Type B pancreatic cell (in vitro differentiated cells): ENCODE measurements around the gene PLEKHA7. TPM values are rescaled to one million over a fixed set of nuclear protein-coding genes. Genes with fewer than 3 reads are reported as not detected.
A peak's percentile ranks its signal among the peaks of the same experiment; 100 is the strongest.
"Not testable (repeated sequence)": the region's sequence is repeated elsewhere in the genome, so short reads cannot be mapped to it uniquely, and the experiment has no call there.

Source experiments
- DNase-seq: peaks from one replicate; pipeline ENCODE4 v3.0.0; 2021; ENCODE audit warnings: mixed read lengths; ENCODE audit not compliant: unreplicated experiment; ENCODE audit errors: extremely low spot score
- H3K27ac Mint-ChIP-seq: 2 replicates; pipeline ENCODE4 v1.8.0; 2021; ENCODE audit warnings: mild to moderate bottlenecking, mixed read lengths
- H3K27me3 Mint-ChIP-seq: 2 replicates; pipeline ENCODE4 v1.8.0; 2021; ENCODE audit warnings: mixed read lengths
- H3K36me3 Mint-ChIP-seq: 2 replicates; pipeline ENCODE4 v1.8.0; 2021; ENCODE audit warnings: mixed read lengths
- H3K4me1 Mint-ChIP-seq: one replicate; pipeline ENCODE4 v1.8.0; 2021; ENCODE audit warnings: mixed read lengths; ENCODE audit not compliant: unreplicated experiment
- H3K4me3 Mint-ChIP-seq: 2 replicates; pipeline ENCODE4 v1.8.0; 2021; ENCODE audit warnings: mild to moderate bottlenecking, mixed read lengths
- H3K9me3 Mint-ChIP-seq: 2 replicates; pipeline ENCODE4 v1.8.0; 2021; ENCODE audit warnings: mixed read lengths
- total RNA-seq: library from RNA; stranded (reverse); gene quantifications from 2 replicates; pipeline ENCODE4 v1.2.1, GENCODE V29; 2021; ENCODE audit warnings: low replicate concordance
- TF ChIP-seq, protein P1 (sequence below): fragments of 200-600 bp; sonication (generic); conservative IDR thresholded peaks from 2 replicates; pipeline ENCODE4 v1.5.0; 2021; ENCODE audit warnings: antibody characterized with exemption, mild to moderate bottlenecking

PLEKHA7 gene
- total RNA-seq, 1 donor from 2014 or later, result 64.7 TPM

DNA sequence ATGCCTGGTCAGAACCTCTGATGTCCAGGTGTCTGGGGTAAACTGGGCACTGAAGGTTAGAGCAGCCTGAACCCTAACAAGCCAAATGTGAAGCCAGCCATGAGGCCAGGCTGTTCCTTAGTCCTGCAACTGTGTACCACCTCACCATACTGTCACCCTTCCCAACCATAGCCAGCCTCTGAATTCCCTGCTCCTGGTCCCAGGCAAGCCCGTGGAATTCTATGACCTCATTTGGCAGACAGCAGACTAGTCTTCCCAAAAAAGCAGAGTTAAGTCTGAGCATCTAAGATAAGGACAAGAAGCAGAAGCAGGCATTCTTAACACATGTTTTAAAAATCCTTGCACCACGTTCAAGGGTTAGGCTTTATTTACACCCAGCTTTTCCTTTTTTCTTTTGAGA lies 140.9 kb downstream of the PLEKHA7 start:
- Mint-ChIP-seq H3K27ac (peak overlapping the region; percentile 97), H3K36me3 (peaks cover 10% of the 10 kb centered on the region)

DNA sequence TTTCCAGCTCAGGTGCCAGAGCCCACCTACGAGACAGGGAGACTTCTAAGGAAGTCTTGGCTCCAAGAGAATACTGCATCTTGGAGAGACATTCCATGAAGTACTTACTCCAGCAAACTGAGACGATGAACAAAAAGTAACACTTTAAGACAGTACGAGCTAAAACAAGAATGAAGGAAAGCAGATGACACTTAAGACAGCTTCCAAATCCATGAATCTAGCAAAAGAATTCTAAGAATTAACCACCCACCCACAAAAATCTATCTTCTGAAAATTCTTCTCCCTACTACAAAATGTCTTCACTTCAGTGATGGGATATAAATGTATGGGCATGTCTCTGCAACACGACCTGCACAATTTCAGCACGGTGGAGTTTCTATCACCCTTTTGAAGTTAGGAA lies 142.8 kb downstream of the PLEKHA7 start:
- DNase-seq, result no peak
- Mint-ChIP-seq H3K9me3 (peaks cover 4% of the 10 kb centered on the region), H3K4me1 (peaks cover 25% of the 10 kb centered on the region), H3K27ac (peak overlapping the region; percentile 62), H3K36me3 (peaks cover 11% of the 10 kb centered on the region), H3K4me3 (peak overlapping the region; percentile 12), H3K27me3 (no peaks in the 10 kb centered on the region)
- TF ChIP-seq, protein P1, sequence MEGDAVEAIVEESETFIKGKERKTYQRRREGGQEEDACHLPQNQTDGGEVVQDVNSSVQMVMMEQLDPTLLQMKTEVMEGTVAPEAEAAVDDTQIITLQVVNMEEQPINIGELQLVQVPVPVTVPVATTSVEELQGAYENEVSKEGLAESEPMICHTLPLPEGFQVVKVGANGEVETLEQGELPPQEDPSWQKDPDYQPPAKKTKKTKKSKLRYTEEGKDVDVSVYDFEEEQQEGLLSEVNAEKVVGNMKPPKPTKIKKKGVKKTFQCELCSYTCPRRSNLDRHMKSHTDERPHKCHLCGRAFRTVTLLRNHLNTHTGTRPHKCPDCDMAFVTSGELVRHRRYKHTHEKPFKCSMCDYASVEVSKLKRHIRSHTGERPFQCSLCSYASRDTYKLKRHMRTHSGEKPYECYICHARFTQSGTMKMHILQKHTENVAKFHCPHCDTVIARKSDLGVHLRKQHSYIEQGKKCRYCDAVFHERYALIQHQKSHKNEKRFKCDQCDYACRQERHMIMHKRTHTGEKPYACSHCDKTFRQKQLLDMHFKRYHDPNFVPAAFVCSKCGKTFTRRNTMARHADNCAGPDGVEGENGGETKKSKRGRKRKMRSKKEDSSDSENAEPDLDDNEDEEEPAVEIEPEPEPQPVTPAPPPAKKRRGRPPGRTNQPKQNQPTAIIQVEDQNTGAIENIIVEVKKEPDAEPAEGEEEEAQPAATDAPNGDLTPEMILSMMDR, result no peak

More for the DNA sequence above, 140.9 kb downstream of the PLEKHA7 start:
- Mint-ChIP-seq H3K4me3 (no peak overlapping the region), H3K4me1 (peaks cover 31% of the 10 kb centered on the region), H3K9me3 (peaks cover 4% of the 10 kb centered on the region), H3K27me3 (no peaks in the 10 kb centered on the region)
- no peak for DNase-seq
- TF ChIP-seq, protein P1, result no peak

DNA sequence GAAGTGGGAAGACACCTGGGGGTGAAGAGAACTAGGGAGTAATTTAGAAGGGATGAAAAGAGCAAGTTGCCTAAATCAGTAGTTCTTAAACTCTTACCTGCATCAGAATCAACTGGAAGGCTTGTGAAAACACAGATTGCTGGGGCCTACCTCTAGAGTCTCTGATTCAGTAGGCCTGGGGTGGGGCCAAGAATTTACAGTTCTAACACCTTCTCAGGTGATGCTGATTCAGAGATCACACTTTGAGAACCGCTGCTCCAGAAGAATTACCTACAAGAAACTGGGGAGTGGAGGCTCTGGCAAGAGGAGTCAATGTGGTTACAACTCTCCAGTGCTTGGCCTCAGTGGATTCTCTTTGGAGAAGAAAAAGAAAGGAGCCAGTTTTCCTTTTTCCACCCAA lies 147.1 kb downstream of the PLEKHA7 start:
- Mint-ChIP-seq H3K27ac (peak overlapping the region; percentile 1), H3K27me3 (no peaks in the 10 kb centered on the region), H3K4me3 (no peak overlapping the region), H3K4me1 (peaks cover 26% of the 10 kb centered on the region), H3K9me3 (no peaks in the 10 kb centered on the region), H3K36me3 (peaks cover 11% of the 10 kb centered on the region)
- TF ChIP-seq, protein P1, result no peak
- DNase-seq, result no peak

DNA sequence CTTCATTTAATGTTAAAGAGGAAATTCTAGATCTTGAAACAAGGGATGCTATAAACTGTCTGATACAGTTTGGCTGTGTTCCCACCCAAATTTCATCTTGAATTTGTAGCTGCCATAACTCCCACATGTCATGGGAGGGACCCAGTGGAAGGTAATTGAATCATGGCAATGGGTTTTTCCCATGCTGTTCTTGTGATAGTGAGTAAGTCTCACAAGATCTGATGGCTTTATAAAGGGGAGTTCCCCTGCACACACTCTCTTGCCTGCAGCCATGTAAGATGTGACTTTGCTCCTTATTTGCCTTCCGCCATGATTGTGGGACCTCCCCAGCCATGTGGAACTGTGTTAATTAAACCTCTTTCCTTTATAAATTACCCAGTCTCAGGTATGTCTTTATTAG lies 149.8 kb downstream of the PLEKHA7 start:
- peaks cover 26% of the 10 kb centered on the region for H3K4me1 Mint-ChIP-seq
- H3K36me3 Mint-ChIP-seq, H3K27me3 Mint-ChIP-seq, H3K9me3 Mint-ChIP-seq, DNase-seq, H3K4me3 Mint-ChIP-seq: not testable (repeated sequence)
- H3K27ac Mint-ChIP-seq, result peak overlapping the region; percentile 30

DNA sequence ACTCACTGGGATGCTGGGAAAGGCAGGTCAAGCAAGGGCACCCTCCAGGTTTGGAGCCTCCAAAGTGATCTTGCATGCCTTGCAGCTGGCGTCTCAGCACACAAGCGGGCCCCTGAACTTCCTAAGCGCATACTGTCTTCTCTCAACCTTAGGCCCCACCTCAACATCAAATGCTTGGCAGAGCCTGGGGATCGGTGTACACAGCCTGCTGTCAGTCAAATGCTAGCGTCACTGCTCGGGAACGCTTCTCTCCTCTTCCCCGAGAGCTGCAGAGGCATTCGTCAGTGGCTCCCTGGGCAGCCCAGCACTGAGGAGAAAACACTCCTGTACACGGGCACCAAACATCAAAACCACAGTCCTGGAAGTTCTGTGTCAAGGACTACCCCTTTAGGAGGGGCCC lies 150.8 kb downstream of the PLEKHA7 start:
- Mint-ChIP-seq H3K36me3 (peaks cover 2% of the 10 kb centered on the region), H3K4me3 (peak overlapping the region; percentile 63), H3K27me3 (no peaks in the 10 kb centered on the region), H3K9me3 (no peaks in the 10 kb centered on the region), H3K4me1 (peaks cover 26% of the 10 kb centered on the region), H3K27ac (peak overlapping the region; percentile 87)
- TF ChIP-seq, protein P1, result no peak
- no peak for DNase-seq

DNA sequence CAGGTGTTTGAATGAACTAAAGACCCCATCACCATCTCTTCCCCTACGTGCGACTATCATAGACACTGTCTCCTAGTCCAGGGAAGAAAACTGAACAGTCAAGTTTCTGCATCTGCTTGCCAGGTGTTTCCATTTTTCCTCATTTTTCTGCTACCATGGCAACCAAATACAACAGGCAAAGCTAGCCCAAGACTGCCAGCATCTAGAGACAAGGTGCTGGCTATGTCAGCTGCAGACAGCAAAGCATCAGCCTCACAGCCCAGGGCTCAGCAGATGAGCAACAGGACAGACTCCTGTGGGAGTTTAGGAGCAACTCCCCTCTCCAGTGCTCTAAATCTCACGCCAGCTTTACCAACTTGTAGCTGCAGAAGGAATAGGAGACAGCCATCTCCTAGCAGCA lies 151.5 kb downstream of the PLEKHA7 start:
- H3K4me1 Mint-ChIP-seq, result peaks cover 22% of the 10 kb centered on the region
- H3K9me3 Mint-ChIP-seq, result no peaks in the 10 kb centered on the region
- DNase-seq, result no peak
- TF ChIP-seq, protein P1, result no peak
- peak overlapping the region; percentile 87 for H3K27ac Mint-ChIP-seq
- peak overlapping the region; percentile 63 for H3K4me3 Mint-ChIP-seq
- no peaks in the 10 kb centered on the region for H3K27me3 Mint-ChIP-seq
- H3K36me3 Mint-ChIP-seq, result no peaks in the 10 kb centered on the region
